Cardiac muscle cell (in vitro differentiated cells and primary cell): Measurements from ENCODE around the gene CMSS1. TPM values are rescaled to one million over a fixed set of nuclear protein-coding genes. Genes with fewer than 3 reads are reported as not detected.
A peak's percentile ranks its signal among the peaks of the same experiment; 100 is the strongest.

Source experiments
- DNase-seq, 2 donors: peaks; one replicate each; pipeline versions ENCODE4 v3.0.0 to v3.0.0-alpha.2; 2010 to 2017; ENCODE audit warnings: low read depth in 1 of 2, low spot score in 1 of 2
- H3K27ac ChIP-seq: fragments of 200-600 bp; sonication (generic); 2 replicates; pipeline ENCODE4 v1.5.1; 2016
- H3K27me3 ChIP-seq: fragments of 200-600 bp; sonication (generic); 2 replicates; pipeline ENCODE4 v1.6.0; 2016; ENCODE audit warnings: control low read depth
- H3K36me3 ChIP-seq: fragments of 200-600 bp; sonication (generic); 2 replicates; pipeline ENCODE4 v1.5.1; 2016; ENCODE audit warnings: control low read depth
- H3K4me1 ChIP-seq: fragments of 200-600 bp; sonication (generic); 2 replicates; pipeline ENCODE4 v1.8.1; 2017; ENCODE audit warnings: low read depth, mild to moderate bottlenecking, mixed run types
- H3K4me3 ChIP-seq: fragments of 200-600 bp; sonication (generic); 2 replicates; pipeline ENCODE4 v1.5.1; 2016; ENCODE audit warnings: mild to moderate bottlenecking
- H3K9me3 ChIP-seq: fragments of 200-600 bp; sonication (generic); 2 replicates; pipeline ENCODE4 v1.5.1; 2017; ENCODE audit warnings: low read depth, mild to moderate bottlenecking, control low read depth
- polyA plus RNA-seq: library from polyadenylated mRNA; unstranded; fragments of >200 nt; fragmentation: Nextera tagmentation; extraction: Ambion mirVana; gene quantifications from 2 replicates; pipeline ENCODE4 v1.2.1, GENCODE V29; 2016
- total RNA-seq: library from RNA; depleted of rRNA; stranded (reverse); fragments of >200 nt; gene quantifications from 2 replicates; pipeline ENCODE4 v1.2.3, GENCODE V29; 2016
- TF ChIP-seq, protein P1 (sequence below): IDR thresholded peaks from 2 replicates; pipeline ENCODE4 v1.5.1; 2012; ENCODE audit warnings: low read depth, mild to moderate bottlenecking, low read length

The CMSS1 gene
- total and polyA plus RNA-seq, 2 experiments from 2014 or later = 13.1 to 32.9 TPM

DNA sequence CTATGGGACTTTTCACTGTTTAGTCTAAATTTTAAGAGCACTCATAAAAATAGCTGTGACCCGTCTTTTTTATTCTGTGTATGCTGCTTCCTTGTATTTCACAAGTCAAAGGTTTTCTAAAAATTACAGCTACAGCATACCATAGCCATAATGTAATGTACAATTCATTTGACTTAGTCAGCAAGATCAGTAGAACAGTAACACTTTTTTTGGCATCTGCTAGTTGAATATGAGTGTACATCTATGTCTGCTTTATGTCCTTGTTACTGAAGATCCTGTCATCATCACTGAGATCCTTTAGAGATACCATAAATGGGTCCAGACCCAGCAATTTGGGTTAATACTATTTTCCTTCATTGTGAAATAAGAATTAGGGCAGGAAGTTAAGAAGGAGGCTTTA is 42.2 kb downstream of the CMSS1 start:
- Histone ChIP-seq H3K4me3 (no peak overlapping the region), H3K36me3 (no peaks in the 10 kb centered on the region), H3K4me1 (no peaks in the 10 kb centered on the region), H3K27me3 (no peaks in the 10 kb centered on the region), H3K27ac (no peak overlapping the region), H3K9me3 (no peaks in the 10 kb centered on the region)
- TF ChIP-seq, protein P1, sequence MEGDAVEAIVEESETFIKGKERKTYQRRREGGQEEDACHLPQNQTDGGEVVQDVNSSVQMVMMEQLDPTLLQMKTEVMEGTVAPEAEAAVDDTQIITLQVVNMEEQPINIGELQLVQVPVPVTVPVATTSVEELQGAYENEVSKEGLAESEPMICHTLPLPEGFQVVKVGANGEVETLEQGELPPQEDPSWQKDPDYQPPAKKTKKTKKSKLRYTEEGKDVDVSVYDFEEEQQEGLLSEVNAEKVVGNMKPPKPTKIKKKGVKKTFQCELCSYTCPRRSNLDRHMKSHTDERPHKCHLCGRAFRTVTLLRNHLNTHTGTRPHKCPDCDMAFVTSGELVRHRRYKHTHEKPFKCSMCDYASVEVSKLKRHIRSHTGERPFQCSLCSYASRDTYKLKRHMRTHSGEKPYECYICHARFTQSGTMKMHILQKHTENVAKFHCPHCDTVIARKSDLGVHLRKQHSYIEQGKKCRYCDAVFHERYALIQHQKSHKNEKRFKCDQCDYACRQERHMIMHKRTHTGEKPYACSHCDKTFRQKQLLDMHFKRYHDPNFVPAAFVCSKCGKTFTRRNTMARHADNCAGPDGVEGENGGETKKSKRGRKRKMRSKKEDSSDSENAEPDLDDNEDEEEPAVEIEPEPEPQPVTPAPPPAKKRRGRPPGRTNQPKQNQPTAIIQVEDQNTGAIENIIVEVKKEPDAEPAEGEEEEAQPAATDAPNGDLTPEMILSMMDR = no peak
- DNase-seq = peak in 1 of 2 donors; percentile 91

DNA sequence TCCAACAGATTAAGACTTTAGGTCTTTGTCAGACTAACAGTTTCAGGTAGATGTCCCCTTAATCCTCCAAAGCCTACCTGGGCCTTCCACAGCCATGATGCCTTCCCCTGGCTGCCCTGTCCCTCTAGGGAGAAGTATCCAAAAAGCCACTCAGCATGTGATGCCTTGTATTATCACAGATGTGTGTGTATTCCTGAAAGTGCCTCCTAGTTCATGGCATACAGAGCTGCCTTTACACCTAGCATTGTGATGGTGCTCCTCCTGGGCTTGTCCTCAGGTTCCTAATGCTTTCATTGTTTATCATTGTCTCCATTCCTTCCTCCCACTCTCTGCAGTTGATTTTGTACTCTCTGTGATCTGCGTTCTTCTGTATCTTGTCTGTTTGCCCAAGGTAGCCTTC is 43.6 kb downstream of the CMSS1 start:
- no peaks in the 10 kb centered on the region for H3K4me1 ChIP-seq
- no peaks in the 10 kb centered on the region for H3K36me3 ChIP-seq
- H3K27ac ChIP-seq = no peak overlapping the region
- TF ChIP-seq, protein P1 = no peak
- no peaks in the 10 kb centered on the region for H3K27me3 ChIP-seq
- no peak for DNase-seq
- H3K9me3 ChIP-seq = no peaks in the 10 kb centered on the region
- H3K4me3 ChIP-seq = no peak overlapping the region

DNA sequence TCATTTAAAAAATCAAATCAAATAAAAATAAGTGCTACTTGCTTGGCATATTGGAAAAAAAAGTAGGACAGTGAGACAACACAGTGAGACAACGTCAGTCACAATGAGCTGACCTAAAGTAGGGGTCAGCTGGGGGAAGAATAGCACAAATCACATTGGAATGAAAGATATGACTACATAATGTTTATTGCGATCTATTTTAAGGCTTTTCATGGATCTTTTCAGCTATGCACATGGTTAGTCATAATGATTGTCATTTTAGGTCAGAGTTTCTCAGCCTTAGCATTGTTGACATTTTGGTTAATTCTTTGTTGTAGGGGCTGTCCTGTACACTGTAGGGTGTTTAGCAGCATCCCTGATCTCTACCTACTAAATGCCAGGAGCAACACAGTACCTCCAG is 44.5 kb downstream of the CMSS1 start:
- Histone ChIP-seq H3K4me3 (no peak overlapping the region), H3K36me3 (no peaks in the 10 kb centered on the region), H3K9me3 (no peaks in the 10 kb centered on the region), H3K27ac (no peak overlapping the region), H3K4me1 (no peaks in the 10 kb centered on the region), H3K27me3 (no peaks in the 10 kb centered on the region)
- TF ChIP-seq, protein P1 = no peak
- DNase-seq = no peak

DNA sequence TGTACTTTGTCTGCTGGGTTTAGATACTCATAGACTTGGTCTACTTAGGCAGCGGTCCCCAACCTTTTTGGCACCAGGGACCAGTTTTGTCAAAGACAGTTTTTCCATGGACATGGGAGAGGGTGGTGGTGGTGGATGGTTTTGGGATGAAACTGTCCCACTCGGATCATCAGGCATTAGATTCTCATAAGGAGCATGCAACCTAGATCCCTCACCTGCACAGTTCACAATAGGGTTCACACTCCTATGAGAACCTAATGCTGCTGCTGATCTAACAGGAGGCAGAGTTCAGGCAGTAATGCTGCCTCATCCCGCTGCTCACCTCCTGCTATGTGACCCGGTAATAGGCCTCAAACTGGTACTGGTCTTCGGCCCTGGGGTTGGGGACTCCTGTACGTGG is 45.3 kb downstream of the CMSS1 start:
- Histone ChIP-seq H3K4me1 (no peaks in the 10 kb centered on the region), H3K27ac (no peak overlapping the region), H3K36me3 (no peaks in the 10 kb centered on the region), H3K27me3 (no peaks in the 10 kb centered on the region), H3K9me3 (no peaks in the 10 kb centered on the region), H3K4me3 (no peak overlapping the region)
- DNase-seq = no peak
- TF ChIP-seq, protein P1 = no peak

DNA sequence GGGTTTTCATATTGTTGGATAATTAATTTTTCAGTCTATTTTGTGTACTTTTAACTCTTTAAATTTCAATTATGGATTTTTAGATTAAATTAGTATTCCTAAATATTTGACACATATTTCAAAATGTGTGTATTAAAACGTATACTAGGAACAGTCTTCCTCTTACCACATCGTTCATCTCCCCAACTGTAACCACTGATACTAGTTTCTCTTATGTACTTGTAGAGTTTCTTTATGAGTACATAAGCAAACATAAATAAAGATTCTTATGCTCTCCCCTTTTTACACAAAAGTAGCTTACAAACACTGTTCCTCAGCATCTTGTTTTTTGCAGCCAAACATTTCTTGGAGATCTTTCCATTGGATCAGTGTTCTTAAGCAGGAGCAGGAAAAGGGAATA is 45.9 kb downstream of the CMSS1 start:
- no peaks in the 10 kb centered on the region for H3K27me3 ChIP-seq
- no peaks in the 10 kb centered on the region for H3K9me3 ChIP-seq
- no peaks in the 10 kb centered on the region for H3K4me1 ChIP-seq
- no peak overlapping the region for H3K27ac ChIP-seq
- TF ChIP-seq, protein P1 = no peak
- no peaks in the 10 kb centered on the region for H3K36me3 ChIP-seq
- no peak for DNase-seq
- no peak overlapping the region for H3K4me3 ChIP-seq

DNA sequence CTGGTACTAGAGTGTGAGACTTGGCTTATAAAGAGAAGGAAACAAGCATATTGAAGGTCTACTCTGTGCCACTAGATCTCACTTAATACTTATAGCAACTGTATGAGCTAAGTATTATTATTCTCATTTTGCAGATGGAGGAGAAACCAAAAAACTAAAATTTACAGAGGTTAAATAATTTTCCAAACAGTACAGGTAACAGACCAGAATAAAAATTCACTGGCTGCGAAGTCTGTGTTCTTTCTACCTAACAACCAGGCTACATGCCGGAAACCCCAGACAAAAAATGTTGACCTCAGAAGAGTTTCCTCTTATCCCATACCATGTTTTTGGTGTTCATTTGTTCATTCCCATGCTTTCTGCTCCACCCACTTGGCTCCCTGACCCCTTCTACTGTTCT is 46.6 kb downstream of the CMSS1 start:
- H3K36me3 ChIP-seq = no peaks in the 10 kb centered on the region
- H3K9me3 ChIP-seq = no peaks in the 10 kb centered on the region
- H3K27ac ChIP-seq = no peak overlapping the region
- no peaks in the 10 kb centered on the region for H3K4me1 ChIP-seq
- TF ChIP-seq, protein P1 = no peak
- no peak for DNase-seq
- H3K27me3 ChIP-seq = no peaks in the 10 kb centered on the region
- no peak overlapping the region for H3K4me3 ChIP-seq
